ENCODE results near the gene CREB3L4.

- TF ChIP-seq, protein P1, sequence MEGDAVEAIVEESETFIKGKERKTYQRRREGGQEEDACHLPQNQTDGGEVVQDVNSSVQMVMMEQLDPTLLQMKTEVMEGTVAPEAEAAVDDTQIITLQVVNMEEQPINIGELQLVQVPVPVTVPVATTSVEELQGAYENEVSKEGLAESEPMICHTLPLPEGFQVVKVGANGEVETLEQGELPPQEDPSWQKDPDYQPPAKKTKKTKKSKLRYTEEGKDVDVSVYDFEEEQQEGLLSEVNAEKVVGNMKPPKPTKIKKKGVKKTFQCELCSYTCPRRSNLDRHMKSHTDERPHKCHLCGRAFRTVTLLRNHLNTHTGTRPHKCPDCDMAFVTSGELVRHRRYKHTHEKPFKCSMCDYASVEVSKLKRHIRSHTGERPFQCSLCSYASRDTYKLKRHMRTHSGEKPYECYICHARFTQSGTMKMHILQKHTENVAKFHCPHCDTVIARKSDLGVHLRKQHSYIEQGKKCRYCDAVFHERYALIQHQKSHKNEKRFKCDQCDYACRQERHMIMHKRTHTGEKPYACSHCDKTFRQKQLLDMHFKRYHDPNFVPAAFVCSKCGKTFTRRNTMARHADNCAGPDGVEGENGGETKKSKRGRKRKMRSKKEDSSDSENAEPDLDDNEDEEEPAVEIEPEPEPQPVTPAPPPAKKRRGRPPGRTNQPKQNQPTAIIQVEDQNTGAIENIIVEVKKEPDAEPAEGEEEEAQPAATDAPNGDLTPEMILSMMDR (IDR thresholded peaks at IDR 0.05): no peak
- TF ChIP-seq POLR2A (IDR thresholded peaks at IDR 0.05): no peak
Observed at GRCh38 chr1:153970346-153970745, 2.6 kb downstream of the CREB3L4 start.
